HCT116 (cell line): ENCODE results near the gene SMIM36. TPM values are rescaled to one million over a fixed set of nuclear protein-coding genes. Genes with fewer than 3 reads are reported as not detected.

ENCODE experiments used
- ATAC-seq: fragments of 200-7000 bp; cut with Tn5 transposase; 2 replicates; pipeline ENCODE4 v1.9.1; 2020; ENCODE audit warnings: mild to moderate bottlenecking, moderate library complexity
- BruUV-seq: library from RNA; stranded (reverse); fragments of 400-500 nt; replicated peaks from 2 replicates; lab custom pipeline; 2021; lab: Mats Ljungman, UMichigan
- CTCF ChIA-PET: fragments of 300-600 bp; sonication (Branson Sonifier 250); formaldehyde crosslinking; loops from one replicate; lab custom pipeline; 2021; ENCODE audit warnings: antibody characterized with exemption; lab: Charles Lee
- POLR2A ChIA-PET: fragments of 300-600, 350-600 bp; sonication (Branson Sonifier 250); formaldehyde crosslinking; loops from one replicate; lab custom pipeline; 2021; ENCODE audit warnings: antibody characterized with exemption; lab: Charles Lee
- RAD21 ChIA-PET, 2 experiments: fragments of 300-600 bp; sonication (Branson Sonifier 250); formaldehyde crosslinking; loops; one replicate each; lab custom pipeline; 2023; ENCODE audit warnings: low total read pairs in 2 of 2; ENCODE audit not compliant: uncharacterized antibody in 2 of 2, unreplicated experiment in 2 of 2, low non-redundant PET in 1 of 2; lab: Charles Lee
- DNase-seq: peaks from one replicate; pipeline ENCODE4 v3.0.0-alpha.2; 2010; ENCODE audit warnings: low read depth, low spot score
- H2AFZ ChIP-seq: fragments of 200-600 bp; shearing (Covaris generic), sonication (generic); 2 replicates; pipeline ENCODE4 v1.6.1; 2017; ENCODE audit warnings: low read depth, mixed run types, mixed read lengths, antibody characterized with exemption, low read length; ENCODE audit not compliant: poor library complexity, severe bottlenecking
- H3K27ac ChIP-seq: 2 replicates; pipeline ENCODE4 v1.5.1; 2012; ENCODE audit warnings: low read depth, low read length
- H3K27me3 ChIP-seq: fragments of 200-600 bp; sonication (generic); 2 replicates; pipeline ENCODE4 v1.6.1; 2016; ENCODE audit warnings: mixed run types, low read length, mixed read lengths; ENCODE audit not compliant: insufficient read depth
- H3K36me3 ChIP-seq, 2 experiments: fragments of 200-500 bp in 1 of 2; fragments of 200-600 bp in 1 of 2; sonication (Bioruptor generic) in 1 of 2; sonication (generic) in 1 of 2; 2 replicates each; pipeline versions ENCODE4 v1.5.1 to v1.6.1; 2014 to 2016; ENCODE audit warnings: low read length in 2 of 2, inconsistent platforms in 1 of 2, mixed read lengths in 1 of 2, mixed run types in 1 of 2; ENCODE audit not compliant: insufficient read depth in 2 of 2, control insufficient read depth in 1 of 2
- H3K4me1 ChIP-seq, 2 experiments: fragments of 200-600 bp in 1 of 2; sonication (generic) in 1 of 2; 2 replicates each; pipeline versions ENCODE4 v1.5.1 to v1.6.1; 2012 to 2017; ENCODE audit warnings: low read length in 2 of 2, inconsistent platforms in 1 of 2, mild to moderate bottlenecking in 1 of 2, mixed read lengths in 1 of 2, mixed run types in 1 of 2, moderate library complexity in 1 of 2; ENCODE audit not compliant: insufficient read depth in 2 of 2, control insufficient read depth in 1 of 2
- H3K4me2 ChIP-seq: fragments of 200-600 bp; sonication (generic); 2 replicates; pipeline ENCODE4 v1.6.1; 2017; ENCODE audit warnings: mixed run types, low read length, mixed read lengths
- H3K4me3 ChIP-seq, 2 experiments: fragments of 200-600 bp in 1 of 2; sonication (generic) in 1 of 2; replicated peaks in 1 of 2; 2 replicates each; pipeline ENCODE4 v1.5.1; 2011 to 2016; ENCODE audit warnings: low read length in 2 of 2, control low read depth in 1 of 2, low read depth in 1 of 2, mild to moderate bottlenecking in 1 of 2, mixed read lengths in 1 of 2, mixed run types in 1 of 2
- H3K79me2 ChIP-seq: fragments of 200-600 bp; sonication (generic); 2 replicates; pipeline ENCODE4 v1.6.1; 2017; ENCODE audit warnings: mild to moderate bottlenecking, mixed run types, low read length, moderate library complexity, mixed read lengths; ENCODE audit not compliant: insufficient read depth
- H3K9ac ChIP-seq: fragments of 200-600 bp; sonication (generic); 2 replicates; pipeline ENCODE4 v1.6.1; 2016; ENCODE audit warnings: low read length, mixed read lengths
- H3K9me2 ChIP-seq: fragments of 200-600 bp; sonication (generic), shearing (Covaris generic); 2 replicates; pipeline ENCODE4 v1.6.1; 2017; ENCODE audit warnings: mixed run types, mild to moderate bottlenecking, moderate library complexity; ENCODE audit not compliant: insufficient read depth
- H3K9me3 ChIP-seq, 2 experiments: fragments of 200-500 bp in 1 of 2; fragments of 200-600 bp in 1 of 2; sonication (Bioruptor generic) in 1 of 2; sonication (generic) in 1 of 2; 2 replicates each; pipeline ENCODE4 v1.6.1; 2014 to 2017; ENCODE audit warnings: low read length in 2 of 2, mixed read lengths in 2 of 2, inconsistent platforms in 1 of 2, low read depth in 1 of 2, mild to moderate bottlenecking in 1 of 2, mixed run types in 1 of 2, moderate library complexity in 1 of 2; ENCODE audit not compliant: control insufficient read depth in 1 of 2, insufficient read depth in 1 of 2
- H4K20me1 ChIP-seq: fragments of 200-600 bp; sonication (generic), shearing (Covaris generic); 2 replicates; pipeline ENCODE4 v1.6.1; 2017; ENCODE audit warnings: mixed run types, mild to moderate bottlenecking, moderate library complexity; ENCODE audit not compliant: insufficient read depth
- ATF3 ChIP-seq: IDR thresholded peaks from 2 replicates; pipeline ENCODE4 v1.6.1; 2012
- CBX3 ChIP-seq: IDR thresholded peaks from 2 replicates; pipeline ENCODE4 v1.6.1; 2012; ENCODE audit warnings: low read depth
- CEBPB ChIP-seq: IDR thresholded peaks from 2 replicates; pipeline ENCODE4 v1.6.1; 2012; ENCODE audit warnings: low read depth
- CTCF ChIP-seq, 3 experiments: fragments of 200-600 bp in 1 of 3; sonication (generic) in 1 of 3; IDR thresholded peaks in 2 of 3; conservative IDR thresholded peaks in 1 of 3; 2 replicates each; pipeline ENCODE4 v1.5.1; 2012 to 2017; ENCODE audit warnings: low read depth in 2 of 3, low read length in 2 of 3, antibody characterized with exemption in 1 of 3, borderline replicate concordance in 1 of 3, control low read depth in 1 of 3, mild to moderate bottlenecking in 1 of 3, mixed read lengths in 1 of 3, mixed run types in 1 of 3, moderate library complexity in 1 of 3; ENCODE audit not compliant: insufficient read depth in 1 of 3
- EGR1 ChIP-seq: IDR thresholded peaks from 2 replicates; pipeline ENCODE4 v1.6.1; 2012; ENCODE audit warnings: low read depth
- ELF1 ChIP-seq: IDR thresholded peaks from 2 replicates; pipeline ENCODE4 v1.6.1; 2012; ENCODE audit warnings: low read depth, borderline replicate concordance
- EZH2 ChIP-seq: fragments of 200-600 bp; sonication (generic); IDR thresholded peaks from 2 replicates; pipeline ENCODE4 v1.6.1; 2017; ENCODE audit warnings: antibody characterized with exemption, mixed run types
- EZH2phosphoT487 ChIP-seq: fragments of 200-600 bp; IDR thresholded peaks from 2 replicates; pipeline ENCODE4 v1.6.1; 2018; ENCODE audit warnings: antibody characterized with exemption, borderline replicate concordance
- FOSL1 ChIP-seq: IDR thresholded peaks from 2 replicates; pipeline ENCODE4 v1.6.1; 2012; ENCODE audit warnings: low read depth
- JUND ChIP-seq: IDR thresholded peaks from 2 replicates; pipeline ENCODE4 v1.6.1; 2012
- MAX ChIP-seq: IDR thresholded peaks from 2 replicates; pipeline ENCODE4 v1.6.1; 2012
- POLR2AphosphoS5 ChIP-seq: IDR thresholded peaks from 2 replicates; pipeline ENCODE4 v1.6.1; 2011; ENCODE audit warnings: mild to moderate bottlenecking, low read depth, low read length, moderate library complexity
- RAD21 ChIP-seq: IDR thresholded peaks from 2 replicates; pipeline ENCODE4 v1.6.1; 2012; ENCODE audit warnings: low read depth, mild to moderate bottlenecking
- REST ChIP-seq: IDR thresholded peaks from 2 replicates; pipeline ENCODE4 v1.6.1; 2012; ENCODE audit warnings: low read depth
- SP1 ChIP-seq: IDR thresholded peaks from 2 replicates; pipeline ENCODE4 v1.6.1; 2012; ENCODE audit warnings: low read depth
- SRF ChIP-seq: IDR thresholded peaks from 2 replicates; pipeline ENCODE4 v1.6.1; 2012; ENCODE audit warnings: low read depth
- TCF7L2 ChIP-seq: IDR thresholded peaks from 2 replicates; pipeline ENCODE4 v1.7.0; 2011; ENCODE audit warnings: borderline replicate concordance, inconsistent platforms; ENCODE audit not compliant: insufficient read depth, insufficient read length; ENCODE audit errors: extremely low read depth
- ZBTB33 ChIP-seq: IDR thresholded peaks from 2 replicates; pipeline ENCODE4 v1.6.1; 2011; ENCODE audit warnings: mild to moderate bottlenecking, low read length, moderate library complexity; ENCODE audit not compliant: insufficient replicate concordance; ENCODE audit errors: extremely low read depth
- ZFX ChIP-seq: fragments of 450-650 bp; IDR thresholded peaks from 2 replicates; pipeline ENCODE4 v1.6.1; 2017
- ZNF274 ChIP-seq: fragments of 200-500 bp; sonication (Bioruptor generic); IDR thresholded peaks from 2 replicates; pipeline ENCODE4 v1.6.1; 2014; ENCODE audit warnings: mild to moderate bottlenecking, low read depth, low read length, inconsistent platforms
- intact Hi-C: fragments of 100-400 bp; cut with micrococcal nuclease; formaldehyde crosslinking; loops from 2 replicates; pipeline ENCODE4 v1.10.0; 2022
- total RNA-seq: library from RNA; stranded (reverse); gene quantifications from one replicate; pipeline ENCODE4 v1.2.1, GENCODE V29; 2021; ENCODE audit not compliant: unreplicated experiment

The SMIM36 gene
- total RNA-seq, 1 experiment from 2014 or later = 0.37 TPM

- no peaks in the 10 kb centered on the region for H3K36me3 ChIP-seq
- POLR2A ChIA-PET = no interaction called here
- H3K4me2 ChIP-seq = no peak overlapping the region
- H3K9me3 ChIP-seq = no peaks in the 10 kb centered on the region
- no peak overlapping the region for H2AFZ ChIP-seq
- H3K9me2 ChIP-seq = no peaks in the 10 kb centered on the region
- DNase-seq (no peak), ATAC-seq (no peak)
- H3K4me1 ChIP-seq = peaks cover 0 to 26% of the 10 kb centered on the region in 2 experiments; a peak in 3 of 4 replicates
- no peak overlapping the region for H3K27ac ChIP-seq
- intact Hi-C loops = no loop called here
- H3K4me3 ChIP-seq = no peak overlapping the region
- RAD21 ChIA-PET = no interaction called here
- H3K9ac ChIP-seq = no peak overlapping the region
- BruUV-seq = no TSS peak
- H3K27me3 ChIP-seq = no peaks in the 10 kb centered on the region
- CTCF ChIA-PET = no interaction called here
- H3K79me2 ChIP-seq = no peaks in the 10 kb centered on the region
- TF ChIP-seq SP1 (no peak), CBX3 (no peak), CEBPB (no peak), CTCF (IDR thresholded peaks at IDR 0.05 in 2 of 3, conservative IDR thresholded peaks at IDR 0.05 in 1 of 3; ENCODE audit: borderline replicate concordance in 1 of 3, insufficient read depth in 1 of 3, low read depth in 2 of 3, low read length in 2 of 3) (no peak), SRF (no peak), TCF7L2 (no peak), EZH2 (no peak), EZH2phosphoT487 (no peak), EGR1 (no peak), ZFX (no peak), ATF3 (no peak), REST (no peak), JUND (no peak), MAX (no peak), ZBTB33 (no peak), ZNF274 (no peak), RAD21 (no peak), FOSL1 (no peak), ELF1 (no peak), POLR2AphosphoS5 (no peak)
- TF ChIP-seq, all 23 proteins: peak for 0
- H4K20me1 ChIP-seq = no peaks in the 10 kb centered on the region
Observed at GRCh38 chr17:55453839-55454557, 57.3 kb downstream of the SMIM36 start.
